NCI-H82 (cell line): Measurements from ENCODE around the gene HIP1R.

Experiments
- DNase-seq: peaks from one replicate; lab custom pipeline; 2025; lab: John Stamatoyannopoulos, UW

The HIP1R gene

GRCh38 chr12:122860040-122860853 is 25.0 kb downstream of the HIP1R start:
- DNase-seq = peak; percentile 88

GRCh38 chr12:122860854-122861586 is 25.8 kb downstream of the HIP1R start:
- no peak for DNase-seq

- DNase-seq = no peak
Measured at GRCh38 chr12:122861587-122861970, 26.3 kb downstream of the HIP1R start.

GRCh38 chr12:122862110-122862634 is 26.9 kb downstream of the HIP1R start:
- no peak for DNase-seq

- DNase-seq = peak; percentile 77
Measured at GRCh38 chr12:122862872-122863701, 27.8 kb downstream of the HIP1R start.

GRCh38 chr12:122864894-122865253 is 29.6 kb downstream of the HIP1R start:
- DNase-seq = no peak

GRCh38 chr12:122865268-122866231 is 30.3 kb downstream of the HIP1R start:
- DNase-seq = peak; percentile 63

GRCh38 chr12:122866379-122866778 is 31.1 kb downstream of the HIP1R start:
- no peak for DNase-seq

GRCh38 chr12:122866950-122867607 is 31.8 kb downstream of the HIP1R start:
- DNase-seq = no peak

- DNase-seq = peak; percentile 71
Measured at GRCh38 chr12:122867691-122868461, 32.6 kb downstream of the HIP1R start.

GRCh38 chr12:122868471-122869177 is 33.4 kb downstream of the HIP1R start:
- no peak for DNase-seq

GRCh38 chr12:122869207-122869973 is 34.1 kb downstream of the HIP1R start:
- no peak for DNase-seq

GRCh38 chr12:122870163-122870842 is 35.0 kb downstream of the HIP1R start:
- no peak for DNase-seq

- DNase-seq = no peak
Measured at GRCh38 chr12:122870867-122871664, 35.8 kb downstream of the HIP1R start.

- peak; percentile 33 for DNase-seq
Measured at GRCh38 chr12:122871851-122872780, 36.9 kb downstream of the HIP1R start.
